Esophagus squamous epithelium (tissue), 4 donors: ENCODE results near the gene MEI1.

Experiments
- POLR2A ChIP-seq, 4 donors: fragments of 450-650 bp; IDR thresholded peaks; one replicate each; pipeline ENCODE4 v1.6.1; 2017; ENCODE audit warnings: antibody characterized with exemption in 4 of 4, mild to moderate bottlenecking in 4 of 4, moderate library complexity in 3 of 4
- TF ChIP-seq, protein P1 (sequence below), 6 experiments: fragments of 450-650 bp in 4 of 6; fragments of 200-600 bp in 2 of 6; sonication (generic) in 2 of 6; IDR thresholded peaks; one replicate each; pipeline ENCODE4 v1.5.1; 2016 to 2019; ENCODE audit warnings: antibody characterized with exemption in 6 of 6, mild to moderate bottlenecking in 4 of 6, moderate library complexity in 4 of 6

DNA sequence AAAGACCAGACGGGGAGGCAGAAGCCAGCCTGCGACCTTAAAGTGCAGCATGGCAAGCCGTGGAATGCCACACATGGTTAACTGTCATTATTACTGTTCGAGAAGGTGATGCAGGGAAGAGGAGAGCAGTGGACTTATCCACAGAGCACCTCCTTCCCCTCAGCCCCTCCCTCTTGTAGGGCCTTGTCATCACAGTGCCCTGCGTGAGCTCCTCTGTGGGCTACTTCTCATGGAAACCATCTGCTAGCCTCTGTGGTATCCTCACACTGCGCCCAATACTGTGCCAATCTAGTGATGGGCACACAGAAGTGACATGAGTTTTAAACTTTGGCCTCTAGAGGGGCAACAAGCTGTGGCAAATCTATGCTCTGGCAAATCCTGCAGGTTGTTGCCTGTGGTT lies 83.0 kb downstream of the MEI1 start:
- no peak for TF ChIP-seq POLR2A (IDR thresholded peaks at IDR 0.05)
- TF ChIP-seq, protein P1, sequence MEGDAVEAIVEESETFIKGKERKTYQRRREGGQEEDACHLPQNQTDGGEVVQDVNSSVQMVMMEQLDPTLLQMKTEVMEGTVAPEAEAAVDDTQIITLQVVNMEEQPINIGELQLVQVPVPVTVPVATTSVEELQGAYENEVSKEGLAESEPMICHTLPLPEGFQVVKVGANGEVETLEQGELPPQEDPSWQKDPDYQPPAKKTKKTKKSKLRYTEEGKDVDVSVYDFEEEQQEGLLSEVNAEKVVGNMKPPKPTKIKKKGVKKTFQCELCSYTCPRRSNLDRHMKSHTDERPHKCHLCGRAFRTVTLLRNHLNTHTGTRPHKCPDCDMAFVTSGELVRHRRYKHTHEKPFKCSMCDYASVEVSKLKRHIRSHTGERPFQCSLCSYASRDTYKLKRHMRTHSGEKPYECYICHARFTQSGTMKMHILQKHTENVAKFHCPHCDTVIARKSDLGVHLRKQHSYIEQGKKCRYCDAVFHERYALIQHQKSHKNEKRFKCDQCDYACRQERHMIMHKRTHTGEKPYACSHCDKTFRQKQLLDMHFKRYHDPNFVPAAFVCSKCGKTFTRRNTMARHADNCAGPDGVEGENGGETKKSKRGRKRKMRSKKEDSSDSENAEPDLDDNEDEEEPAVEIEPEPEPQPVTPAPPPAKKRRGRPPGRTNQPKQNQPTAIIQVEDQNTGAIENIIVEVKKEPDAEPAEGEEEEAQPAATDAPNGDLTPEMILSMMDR (IDR thresholded peaks at IDR 0.05): no peak
